MM.1S (cell line): ENCODE results near the gene FASTK.

ENCODE experiments used
- CTCF ChIP-seq: fragments of 300-600 bp; sonication (generic); IDR thresholded peaks from 2 replicates; pipeline ENCODE4 v1.5.1; 2016; ENCODE audit warnings: antibody characterized with exemption, low read length, mixed read lengths
- EZH2 ChIP-seq: fragments of 300-600 bp; sonication (generic); optimal IDR thresholded peaks from 2 replicates; pipeline ENCODE3; 2017; ENCODE audit warnings: low read depth, mild to moderate bottlenecking, antibody characterized with exemption, low read length, mixed read lengths
- EZH2phosphoT487 ChIP-seq: fragments of 300-600 bp; sonication (generic); IDR thresholded peaks from 2 replicates; pipeline ENCODE4 v1.6.1; 2018; ENCODE audit warnings: antibody characterized with exemption, low read length

- TF ChIP-seq CTCF: no peak
- no peak for TF ChIP-seq EZH2phosphoT487
- TF ChIP-seq EZH2: no peak
Observed at GRCh38 chr7:151043959-151044358, 36.6 kb downstream of the FASTK start.
